Measurements from ENCODE around the gene TMEM123.

DNA sequence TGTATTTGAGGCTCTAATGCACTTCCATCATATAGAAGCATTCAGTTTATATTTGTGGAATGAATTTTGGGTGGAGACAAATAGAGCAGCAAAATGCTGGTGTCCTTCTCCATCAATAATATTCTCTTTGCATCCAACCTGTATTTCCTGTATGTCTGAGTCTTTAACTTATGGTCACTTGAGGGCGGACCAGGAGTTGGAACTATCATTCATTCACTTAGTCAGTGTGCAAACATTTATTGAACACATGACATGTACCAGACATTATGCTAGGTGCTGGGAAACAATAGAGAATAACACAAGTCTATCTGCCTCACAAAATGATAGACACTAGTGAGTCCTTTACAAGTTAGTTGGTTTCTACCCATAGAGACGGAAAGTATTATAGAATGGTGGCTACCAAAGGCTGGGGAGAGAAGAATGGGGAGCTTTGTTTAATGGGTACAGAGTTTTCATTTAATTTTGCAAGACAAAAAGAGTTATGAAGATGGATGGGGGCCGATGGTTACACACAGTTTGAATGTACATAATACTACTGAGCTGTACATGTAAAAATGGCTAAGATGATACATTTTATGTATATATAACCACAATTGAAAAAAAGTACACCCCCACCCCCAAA is 4.6 kb upstream of the TMEM123 start:
- TF ChIP-seq ZBTB7A (IDR thresholded peaks at IDR 0.05; ENCODE audit: low read depth) (no peak), CEBPB (IDR thresholded peaks at IDR 0.05) (no peak), USF1 (IDR thresholded peaks at IDR 0.05) (no peak), NFIC (IDR thresholded peaks at IDR 0.05) (no peak)

Measured in Ishikawa (cell line).